Loucy (cell line): ENCODE results near the gene PRRC2B.

ENCODE experiments used
- H2AFZ ChIP-seq: fragments of 200-600 bp; sonication (generic); 2 replicates; pipeline ENCODE4 v1.6.0; 2016; ENCODE audit warnings: antibody characterized with exemption, mild to moderate bottlenecking, low read length, moderate library complexity
- H3F3A ChIP-seq: fragments of 200-600 bp; 2 replicates; pipeline ENCODE4 v1.6.0; 2016; ENCODE audit warnings: antibody characterized with exemption, low read depth, mild to moderate bottlenecking
- H3K27me3 ChIP-seq: fragments of 200-600 bp; sonication (generic); 2 replicates; pipeline ENCODE4 v1.6.1; 2014; ENCODE audit warnings: low read length, mild to moderate bottlenecking; ENCODE audit not compliant: insufficient read depth, poor library complexity, severe bottlenecking
- H3K36me3 ChIP-seq: fragments of 200-600 bp; sonication (generic); 2 replicates; pipeline ENCODE4 v1.6.1; 2016; ENCODE audit warnings: low read length; ENCODE audit not compliant: insufficient read depth
- H3K4me1 ChIP-seq: fragments of 200-600 bp; sonication (generic); 2 replicates; pipeline ENCODE4 v1.5.1; 2014; ENCODE audit warnings: low read length, mild to moderate bottlenecking; ENCODE audit not compliant: insufficient read depth, poor library complexity, severe bottlenecking
- H3K4me2 ChIP-seq: fragments of 200-600 bp; sonication (generic); 2 replicates; pipeline ENCODE4 v1.6.0; 2014; ENCODE audit warnings: antibody characterized with exemption, low read length, low read depth, mild to moderate bottlenecking; ENCODE audit not compliant: poor library complexity, severe bottlenecking
- H3K4me3 ChIP-seq: fragments of 200-600 bp; sonication (generic); 2 replicates; pipeline ENCODE4 v1.5.1; 2014; ENCODE audit warnings: low read length, mild to moderate bottlenecking, mixed read lengths; ENCODE audit not compliant: poor library complexity, severe bottlenecking
- H3K79me2 ChIP-seq: fragments of 200-600 bp; sonication (generic); 2 replicates; pipeline ENCODE4 v1.6.1; 2014; ENCODE audit warnings: low read length; ENCODE audit not compliant: insufficient read depth
- H3K9ac ChIP-seq: fragments of 200-600 bp; sonication (generic); 2 replicates; pipeline ENCODE4 v1.6.0; 2014; ENCODE audit warnings: mild to moderate bottlenecking, low read depth, low read length, moderate library complexity; ENCODE audit not compliant: poor library complexity, severe bottlenecking
- H3K9me2 ChIP-seq: fragments of 200-600 bp; sonication (generic); replicated peaks from 2 replicates; pipeline ENCODE4 v1.6.1; 2016; ENCODE audit warnings: low read depth, low read length, mixed read lengths
- H3K9me3 ChIP-seq: fragments of 200-600 bp; sonication (generic); 2 replicates; pipeline ENCODE4 v1.6.1; 2014; ENCODE audit warnings: mild to moderate bottlenecking, antibody characterized with exemption, low read length, low read depth; ENCODE audit not compliant: insufficient read depth
- H4K20me1 ChIP-seq: fragments of 200-600 bp; sonication (generic); 2 replicates; pipeline ENCODE4 v1.6.0; 2014; ENCODE audit warnings: antibody characterized with exemption, low read length, mild to moderate bottlenecking; ENCODE audit not compliant: insufficient read depth, poor library complexity, severe bottlenecking
- EZH2phosphoT487 ChIP-seq: fragments of 200-600 bp; IDR thresholded peaks from 2 replicates; pipeline ENCODE4 v1.6.1; 2018; ENCODE audit warnings: antibody characterized with exemption, mild to moderate bottlenecking, moderate library complexity, borderline replicate concordance
- TF ChIP-seq, protein P1 (sequence below): fragments of 200-600 bp; sonication (generic); conservative IDR thresholded peaks from 2 replicates; pipeline ENCODE4 v1.5.1; 2014; ENCODE audit warnings: mild to moderate bottlenecking, antibody characterized with exemption, low read length

The PRRC2B gene

DNA sequence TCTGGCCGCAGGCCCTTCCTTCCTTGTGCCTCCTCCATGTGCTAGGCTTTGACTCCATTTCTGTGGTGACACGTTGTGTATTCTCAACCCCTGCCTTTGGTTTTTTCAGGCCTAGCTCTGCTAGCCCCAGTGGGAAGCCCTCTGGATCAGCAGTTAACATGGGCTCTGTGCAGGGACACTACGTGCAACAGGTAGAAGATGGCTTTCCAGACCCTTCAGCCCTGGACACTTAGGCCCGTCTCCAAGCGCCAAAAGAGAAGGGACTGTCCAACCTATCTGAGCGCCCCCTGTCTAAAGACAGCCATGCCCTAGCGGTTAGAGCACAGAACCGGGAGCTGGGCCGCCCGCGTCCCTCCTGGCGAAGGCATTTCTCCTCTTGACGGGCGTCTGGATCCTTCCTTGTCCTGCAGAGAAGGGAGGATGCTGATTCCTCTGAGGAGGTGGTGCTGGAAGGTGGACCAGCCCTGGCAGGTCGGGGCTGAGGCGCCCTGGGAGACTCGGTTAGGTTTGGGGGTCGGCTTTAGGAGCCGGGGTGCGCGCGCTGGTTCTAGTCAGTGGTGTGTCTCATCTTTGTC is 100.5 kb downstream of the PRRC2B start:
- H3K9me3 ChIP-seq: no peaks in the 10 kb centered on the region
- H3K4me1 ChIP-seq: no peaks in the 10 kb centered on the region
- H3K4me3 ChIP-seq: no peak overlapping the region
- no peaks in the 10 kb centered on the region for H3K27me3 ChIP-seq
- no peak overlapping the region for H3K9ac ChIP-seq
- no peaks in the 10 kb centered on the region for H3F3A ChIP-seq
- TF ChIP-seq EZH2phosphoT487: no peak
- TF ChIP-seq, protein P1, sequence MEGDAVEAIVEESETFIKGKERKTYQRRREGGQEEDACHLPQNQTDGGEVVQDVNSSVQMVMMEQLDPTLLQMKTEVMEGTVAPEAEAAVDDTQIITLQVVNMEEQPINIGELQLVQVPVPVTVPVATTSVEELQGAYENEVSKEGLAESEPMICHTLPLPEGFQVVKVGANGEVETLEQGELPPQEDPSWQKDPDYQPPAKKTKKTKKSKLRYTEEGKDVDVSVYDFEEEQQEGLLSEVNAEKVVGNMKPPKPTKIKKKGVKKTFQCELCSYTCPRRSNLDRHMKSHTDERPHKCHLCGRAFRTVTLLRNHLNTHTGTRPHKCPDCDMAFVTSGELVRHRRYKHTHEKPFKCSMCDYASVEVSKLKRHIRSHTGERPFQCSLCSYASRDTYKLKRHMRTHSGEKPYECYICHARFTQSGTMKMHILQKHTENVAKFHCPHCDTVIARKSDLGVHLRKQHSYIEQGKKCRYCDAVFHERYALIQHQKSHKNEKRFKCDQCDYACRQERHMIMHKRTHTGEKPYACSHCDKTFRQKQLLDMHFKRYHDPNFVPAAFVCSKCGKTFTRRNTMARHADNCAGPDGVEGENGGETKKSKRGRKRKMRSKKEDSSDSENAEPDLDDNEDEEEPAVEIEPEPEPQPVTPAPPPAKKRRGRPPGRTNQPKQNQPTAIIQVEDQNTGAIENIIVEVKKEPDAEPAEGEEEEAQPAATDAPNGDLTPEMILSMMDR: no peak
- no peaks in the 10 kb centered on the region for H3K79me2 ChIP-seq
- H3K4me2 ChIP-seq: no peak overlapping the region
- no peaks in the 10 kb centered on the region for H4K20me1 ChIP-seq
- no peak overlapping the region for H2AFZ ChIP-seq
- peaks cover 100% of the 10 kb centered on the region for H3K36me3 ChIP-seq
- no peaks in the 10 kb centered on the region for H3K9me2 ChIP-seq

DNA sequence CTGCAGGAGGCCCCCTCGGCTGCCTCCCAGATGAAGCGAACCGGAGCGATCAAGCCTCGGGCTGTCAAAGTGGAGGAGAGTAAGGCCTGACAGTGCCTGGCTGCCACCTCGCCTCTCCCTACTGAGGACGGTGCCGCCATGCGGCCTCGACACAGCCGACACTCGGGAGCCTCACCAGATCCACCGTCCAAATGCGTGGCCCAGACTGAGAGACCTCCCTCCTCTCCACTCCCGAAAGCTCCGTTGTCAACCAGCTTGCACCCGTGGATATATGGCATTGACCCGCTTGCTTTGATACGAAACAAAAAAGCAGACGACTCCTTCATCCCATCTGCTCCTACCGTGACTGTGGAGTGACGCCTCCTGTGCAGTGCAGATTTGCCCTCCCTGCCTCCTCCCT is 101.9 kb downstream of the PRRC2B start:
- no peak overlapping the region for H2AFZ ChIP-seq
- no peak overlapping the region for H3K4me3 ChIP-seq
- no peak overlapping the region for H3K9ac ChIP-seq
- H3K9me2 ChIP-seq: no peaks in the 10 kb centered on the region
- no peaks in the 10 kb centered on the region for H4K20me1 ChIP-seq
- no peaks in the 10 kb centered on the region for H3K79me2 ChIP-seq
- H3F3A ChIP-seq: no peaks in the 10 kb centered on the region
- H3K27me3 ChIP-seq: no peaks in the 10 kb centered on the region
- H3K4me1 ChIP-seq: peaks cover 6% of the 10 kb centered on the region
- peaks cover 91% of the 10 kb centered on the region for H3K36me3 ChIP-seq
- no peak overlapping the region for H3K4me2 ChIP-seq
- H3K9me3 ChIP-seq: no peaks in the 10 kb centered on the region
- no peak for TF ChIP-seq EZH2phosphoT487
- TF ChIP-seq, protein P1: no peak

DNA sequence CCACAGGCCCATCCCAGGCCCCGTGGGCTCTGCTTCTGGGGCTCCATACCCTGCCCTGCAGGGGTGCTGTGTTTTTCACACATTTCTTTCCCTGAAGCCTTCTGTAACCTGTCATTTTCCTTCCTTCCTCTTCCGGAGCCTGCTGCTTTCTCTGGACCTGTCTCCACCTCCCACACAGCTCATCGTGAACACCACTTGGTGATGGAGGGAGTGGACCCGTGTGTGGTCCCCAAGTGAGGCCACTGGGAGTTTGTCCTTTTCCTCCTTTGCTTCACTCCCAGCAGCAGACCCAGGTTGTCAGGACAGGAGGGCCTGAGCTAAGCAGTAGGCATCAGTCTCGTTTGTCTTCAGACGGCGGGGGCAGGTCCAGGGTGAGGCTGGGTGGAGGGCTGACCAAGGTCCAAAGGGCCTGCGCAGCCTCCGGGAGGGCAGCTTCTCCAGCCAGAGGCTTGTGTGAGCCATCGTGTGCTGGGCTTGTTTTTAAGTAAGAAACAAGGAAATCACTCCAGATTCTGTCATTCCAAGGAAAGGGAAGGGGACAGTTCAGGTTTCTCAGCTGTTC is 103.0 kb downstream of the PRRC2B start:
- Histone ChIP-seq H3K27me3 (no peaks in the 10 kb centered on the region), H3K9ac (no peak overlapping the region), H2AFZ (no peak overlapping the region), H3K4me3 (no peak overlapping the region), H3F3A (no peaks in the 10 kb centered on the region), H3K9me3 (no peaks in the 10 kb centered on the region), H4K20me1 (no peaks in the 10 kb centered on the region), H3K4me1 (peaks cover 14% of the 10 kb centered on the region), H3K36me3 (peaks cover 79% of the 10 kb centered on the region; the same call in 1 of the 2 replicates), H3K9me2 (no peaks in the 10 kb centered on the region), H3K4me2 (no peak overlapping the region), H3K79me2 (no peaks in the 10 kb centered on the region)
- no peak for TF ChIP-seq EZH2phosphoT487
- TF ChIP-seq, protein P1: no peak
